ENCODE measurements around the gene EMC1. TPM values are rescaled to one million over a fixed set of nuclear protein-coding genes. Genes with fewer than 3 reads are reported as not detected.

Gene EMC1
- total RNA-seq, 1 donor from 2014 or later, result 50.5 TPM

GRCh38 chr1:19199329-19199968, 51.9 kb downstream of the EMC1 start:
- Mint-ChIP-seq H3K9me3 (ENCODE audit: unreplicated experiment) (no peaks in the 10 kb centered on the region), H3K4me1 (ENCODE audit: unreplicated experiment) (peaks cover 7% of the 10 kb centered on the region), H3K36me3 (ENCODE audit: low read depth, unreplicated experiment) (peaks cover 36% of the 10 kb centered on the region), H3K4me3 (ENCODE audit: unreplicated experiment) (no peak overlapping the region), H3K27ac (ENCODE audit: unreplicated experiment) (no peak overlapping the region), H3K27me3 (ENCODE audit: unreplicated experiment) (peaks cover 2% of the 10 kb centered on the region)
- DNase-seq (ENCODE audit: low spot score), result no peak
- TF ChIP-seq CTCF (IDR thresholded peaks at IDR 0.05; ENCODE audit: unreplicated experiment), result no peak

GRCh38 chr1:19198820-19199219, 52.5 kb downstream of the EMC1 start:
- no peak overlapping the region for H3K4me3 Mint-ChIP-seq (ENCODE audit: unreplicated experiment)

GRCh38 chr1:19197845-19198244, 53.5 kb downstream of the EMC1 start:
- peaks cover 4% of the 10 kb centered on the region for H3K4me1 Mint-ChIP-seq (ENCODE audit: unreplicated experiment)
- H3K9me3 Mint-ChIP-seq (ENCODE audit: unreplicated experiment), result no peaks in the 10 kb centered on the region
- no peak overlapping the region for H3K27ac Mint-ChIP-seq (ENCODE audit: unreplicated experiment)
- no peak for DNase-seq (ENCODE audit: low spot score)
- H3K36me3 Mint-ChIP-seq (ENCODE audit: low read depth, unreplicated experiment), result peaks cover 47% of the 10 kb centered on the region
- TF ChIP-seq CTCF (IDR thresholded peaks at IDR 0.05; ENCODE audit: unreplicated experiment), result no peak
- H3K4me3 Mint-ChIP-seq (ENCODE audit: unreplicated experiment), result peak overlapping the region; percentile 9
- H3K27me3 Mint-ChIP-seq (ENCODE audit: unreplicated experiment), result no peaks in the 10 kb centered on the region

More at GRCh38 chr1:19198820-19199219, 52.5 kb downstream of the EMC1 start:
- H3K36me3 Mint-ChIP-seq (ENCODE audit: low read depth, unreplicated experiment), result peaks cover 37% of the 10 kb centered on the region
- no peaks in the 10 kb centered on the region for H3K9me3 Mint-ChIP-seq (ENCODE audit: unreplicated experiment)
- TF ChIP-seq CTCF (IDR thresholded peaks at IDR 0.05; ENCODE audit: unreplicated experiment), result no peak
- H3K4me1 Mint-ChIP-seq (ENCODE audit: unreplicated experiment), result peaks cover 4% of the 10 kb centered on the region
- H3K27ac Mint-ChIP-seq (ENCODE audit: unreplicated experiment), result no peak overlapping the region
- no peak for DNase-seq (ENCODE audit: low spot score)
- H3K27me3 Mint-ChIP-seq (ENCODE audit: unreplicated experiment), result no peaks in the 10 kb centered on the region

GRCh38 chr1:19196331-19196730, 55.0 kb downstream of the EMC1 start:
- DNase-seq (ENCODE audit: low spot score), result no peak
- H3K4me1 Mint-ChIP-seq (ENCODE audit: unreplicated experiment), result no peaks in the 10 kb centered on the region
- TF ChIP-seq CTCF (IDR thresholded peaks at IDR 0.05; ENCODE audit: unreplicated experiment), result no peak
- no peak overlapping the region for H3K4me3 Mint-ChIP-seq (ENCODE audit: unreplicated experiment)
- H3K27me3 Mint-ChIP-seq (ENCODE audit: unreplicated experiment), result no peaks in the 10 kb centered on the region
- no peaks in the 10 kb centered on the region for H3K9me3 Mint-ChIP-seq (ENCODE audit: unreplicated experiment)
- H3K36me3 Mint-ChIP-seq (ENCODE audit: low read depth, unreplicated experiment), result peaks cover 53% of the 10 kb centered on the region
- no peak overlapping the region for H3K27ac Mint-ChIP-seq (ENCODE audit: unreplicated experiment)

GRCh38 chr1:19193004-19193403, 58.3 kb downstream of the EMC1 start:
- no peaks in the 10 kb centered on the region for H3K4me1 Mint-ChIP-seq (ENCODE audit: unreplicated experiment)
- no peak overlapping the region for H3K4me3 Mint-ChIP-seq (ENCODE audit: unreplicated experiment)
- H3K9me3 Mint-ChIP-seq (ENCODE audit: unreplicated experiment), result no peaks in the 10 kb centered on the region
- TF ChIP-seq CTCF (IDR thresholded peaks at IDR 0.05; ENCODE audit: unreplicated experiment), result no peak
- no peak for DNase-seq (ENCODE audit: low spot score)
- H3K36me3 Mint-ChIP-seq (ENCODE audit: low read depth, unreplicated experiment), result peaks cover 54% of the 10 kb centered on the region
- H3K27me3 Mint-ChIP-seq (ENCODE audit: unreplicated experiment), result no peaks in the 10 kb centered on the region
- H3K27ac Mint-ChIP-seq (ENCODE audit: unreplicated experiment), result no peak overlapping the region
